Posterior cingulate gyrus (tissue), 11 donors: ENCODE data around the gene PLPPR1.

ENCODE experiments used
- DNase-seq, 10 donors: peaks; one replicate each; pipeline versions ENCODE4 v3.0.0 to v3.0.0-alpha.2; 2020 to 2021; ENCODE audit warnings: mixed read lengths in 3 of 10
- intact Hi-C: fragments of 100-400 bp; cut with DNase I; formaldehyde crosslinking; loops from one replicate; pipeline ENCODE4 v1.15.1; 2023

Gene PLPPR1

DNA sequence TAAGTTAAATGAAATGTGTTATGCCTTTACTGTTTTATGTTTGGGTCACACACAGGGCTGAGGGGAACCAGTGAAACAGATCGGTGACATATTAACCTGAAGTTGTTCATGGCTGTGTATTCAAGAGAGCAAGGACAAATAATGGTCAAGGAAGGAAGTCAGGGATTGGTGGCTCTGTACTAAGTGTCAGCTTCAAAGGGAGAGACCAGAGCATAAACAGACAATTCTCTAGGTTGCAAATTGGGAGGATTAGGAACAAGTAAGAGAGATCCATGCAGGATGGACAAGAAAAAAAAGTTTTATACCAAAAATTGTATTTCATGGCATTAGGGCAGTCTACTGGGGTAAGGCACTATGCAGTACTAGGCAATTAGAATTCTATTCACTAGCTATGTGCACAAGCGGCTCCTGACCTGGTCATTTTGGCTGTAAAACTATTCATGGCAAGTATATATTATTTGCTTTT, 156.3 kb downstream of the PLPPR1 start:
- intact Hi-C loops = no loop called here
- no peak for DNase-seq

DNA sequence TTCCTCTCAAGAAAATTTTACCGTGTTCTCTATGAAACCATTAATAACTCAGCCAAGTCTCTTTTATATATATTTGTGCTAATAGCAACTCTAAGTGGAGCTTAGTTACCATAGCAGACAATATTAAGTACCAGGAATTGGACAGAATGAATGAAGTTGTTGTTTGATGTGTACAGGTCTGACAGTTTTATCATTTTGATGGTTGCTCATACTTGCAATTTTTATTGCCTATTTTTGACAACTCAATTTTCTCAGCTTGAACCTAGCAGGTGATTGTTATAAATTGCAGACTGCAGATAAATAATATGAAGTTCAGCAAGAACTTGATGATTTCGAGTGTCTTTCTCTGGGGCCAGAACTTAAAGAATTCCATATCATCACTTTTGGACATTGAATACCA, 163.2 kb downstream of the PLPPR1 start:
- intact Hi-C loops = no loop called here

GRCh38 chr9:101197026-101197425, 168.5 kb downstream of the PLPPR1 start:
- DNase-seq = no peak
- intact Hi-C loops = no loop called here

More for the DNA sequence above, 163.2 kb downstream of the PLPPR1 start:
- no peak for DNase-seq

DNA sequence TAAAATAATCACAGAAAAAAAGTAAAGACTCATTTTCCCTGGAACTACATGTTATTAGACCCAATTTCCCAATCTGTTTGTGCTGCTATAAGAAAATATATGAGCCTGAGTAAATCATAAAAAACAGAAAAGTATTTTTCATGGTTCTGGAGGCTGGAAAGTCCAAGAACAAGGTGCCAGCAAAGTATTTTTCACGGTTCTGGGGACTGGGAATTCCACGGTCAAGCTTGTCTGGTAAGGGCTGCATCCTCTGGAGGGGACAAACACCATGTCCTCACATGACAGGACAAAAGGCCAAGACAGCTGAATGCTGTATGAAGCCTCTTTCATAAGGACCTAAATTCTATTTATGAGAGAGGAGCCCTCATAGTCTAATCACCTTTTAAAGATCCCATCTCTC, 172.3 kb downstream of the PLPPR1 start:
- no peak for DNase-seq
- intact Hi-C loops = no loop called here

DNA sequence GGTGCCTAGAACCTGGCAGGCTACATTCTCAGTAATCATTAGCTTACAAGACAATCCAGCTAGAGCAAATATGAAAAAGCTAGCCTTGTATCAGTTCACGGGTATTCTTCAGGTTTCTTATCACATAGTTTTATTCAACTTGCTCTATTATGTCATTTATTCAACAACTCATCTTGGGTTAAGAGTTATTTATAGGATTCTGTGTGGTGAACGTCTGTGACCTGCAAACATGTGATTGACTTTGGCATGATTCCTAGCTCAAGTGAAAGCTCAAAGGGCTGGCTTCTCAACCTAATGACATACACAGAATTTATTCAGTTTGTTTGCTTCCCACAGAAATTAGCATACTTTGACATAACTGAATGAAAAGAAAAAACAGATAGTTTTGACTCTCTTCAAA, 173.1 kb downstream of the PLPPR1 start:
- intact Hi-C loops = no loop called here
- no peak for DNase-seq

DNA sequence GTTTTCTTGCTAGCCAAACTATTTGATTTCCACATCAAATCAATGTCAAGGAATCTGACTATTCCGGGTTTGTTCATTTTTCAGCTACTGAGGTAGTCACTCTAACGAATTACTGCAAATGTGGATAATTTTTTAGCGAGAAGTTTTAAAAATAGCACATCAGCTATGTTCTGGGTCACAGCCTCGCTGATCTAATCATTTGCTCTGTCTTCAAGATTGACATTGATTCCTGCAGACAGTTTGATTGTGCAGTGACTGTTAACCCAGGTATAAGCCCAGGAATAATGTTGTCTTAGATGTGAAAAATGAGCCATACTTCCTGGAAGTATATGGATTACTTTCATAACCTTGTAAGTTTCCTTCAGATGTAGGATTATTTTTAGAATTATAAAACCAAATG, 181.1 kb downstream of the PLPPR1 start:
- no peak for DNase-seq

DNA sequence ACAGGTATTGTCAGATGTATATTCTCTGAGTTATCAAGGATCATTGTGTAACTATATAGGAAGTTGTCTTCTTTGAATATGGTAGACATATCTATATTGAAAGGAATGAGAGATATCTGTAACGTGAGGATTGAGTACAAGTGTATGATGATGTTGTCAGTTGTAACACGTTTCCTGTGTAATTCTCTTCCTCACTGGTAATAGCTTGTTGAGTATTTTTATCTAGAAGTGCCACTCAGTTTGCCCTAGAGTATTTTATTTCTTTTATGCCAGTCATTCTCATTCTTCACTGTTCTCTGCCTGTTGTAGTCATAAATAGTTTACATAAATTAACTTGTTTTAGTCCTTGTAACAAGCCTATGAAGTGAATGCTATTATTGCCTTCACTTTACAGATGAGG, 184.1 kb downstream of the PLPPR1 start:
- no peak for DNase-seq
- intact Hi-C loops = no loop called here

More for the DNA sequence above, 181.1 kb downstream of the PLPPR1 start:
- intact Hi-C loops = no loop called here

GRCh38 chr9:101219030-101219429, 190.5 kb downstream of the PLPPR1 start:
- no peak for DNase-seq

GRCh38 chr9:101220341-101220740, 191.8 kb downstream of the PLPPR1 start:
- no peak for DNase-seq
- intact Hi-C loops = no loop called here

More at GRCh38 chr9:101219030-101219429, 190.5 kb downstream of the PLPPR1 start:
- intact Hi-C loops = loop anchor here (5.0 kb wide), 1 partner anchor 52 kb away; no protein-coding TSS in a partner anchor

DNA sequence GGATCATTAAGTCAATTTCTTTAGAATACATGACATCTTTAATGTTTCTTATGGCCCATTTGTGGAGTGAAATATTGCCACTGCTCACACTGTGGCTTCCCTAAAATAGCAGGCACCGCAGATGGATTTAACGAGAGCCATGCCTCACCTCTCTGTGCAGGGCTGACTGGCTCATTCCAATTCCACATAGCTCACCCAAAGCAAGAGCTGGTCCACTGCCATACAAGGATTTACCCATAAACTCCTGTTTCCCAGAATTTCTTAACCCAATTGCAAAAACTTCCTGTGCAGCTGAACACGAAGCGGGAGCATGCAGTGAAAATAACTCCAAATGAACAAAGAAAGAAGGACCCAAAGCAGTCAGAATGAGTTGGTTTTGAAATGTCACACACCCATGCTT, 196.7 kb downstream of the PLPPR1 start:
- no peak for DNase-seq
- intact Hi-C loops = no loop called here

- intact Hi-C loops = no loop called here
- peak in 1 of 10 donors; percentile 21 for DNase-seq
Measured at GRCh38 chr9:101226161-101226560, 197.6 kb downstream of the PLPPR1 start.

DNA sequence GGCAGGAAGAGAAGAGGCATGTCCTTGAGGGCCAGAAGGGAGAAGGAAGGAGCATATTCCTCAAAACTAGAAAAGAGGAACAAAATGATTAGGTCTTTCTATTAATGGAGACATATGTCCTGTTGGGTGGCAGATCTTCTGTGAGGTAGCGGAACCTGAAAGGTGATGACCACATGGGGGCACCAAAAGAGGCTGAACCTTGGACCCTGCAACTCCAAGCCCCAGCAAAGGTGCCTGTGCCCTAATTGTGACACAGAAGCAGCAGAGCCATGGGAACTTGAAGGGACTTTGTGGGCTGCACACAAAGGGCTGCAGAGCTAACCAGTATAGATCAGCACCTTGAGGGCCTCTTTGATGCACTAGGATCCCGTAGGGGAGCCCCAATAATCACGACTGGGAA, 198.3 kb downstream of the PLPPR1 start:
- intact Hi-C loops = no loop called here
- peak in 1 of 10 donors; percentile 55 for DNase-seq

GRCh38 chr9:101229606-101230005, 201.1 kb downstream of the PLPPR1 start:
- intact Hi-C loops = loop anchor here (10.0 kb wide), 1 partner anchor 195 kb away; no protein-coding TSS in a partner anchor

DNA sequence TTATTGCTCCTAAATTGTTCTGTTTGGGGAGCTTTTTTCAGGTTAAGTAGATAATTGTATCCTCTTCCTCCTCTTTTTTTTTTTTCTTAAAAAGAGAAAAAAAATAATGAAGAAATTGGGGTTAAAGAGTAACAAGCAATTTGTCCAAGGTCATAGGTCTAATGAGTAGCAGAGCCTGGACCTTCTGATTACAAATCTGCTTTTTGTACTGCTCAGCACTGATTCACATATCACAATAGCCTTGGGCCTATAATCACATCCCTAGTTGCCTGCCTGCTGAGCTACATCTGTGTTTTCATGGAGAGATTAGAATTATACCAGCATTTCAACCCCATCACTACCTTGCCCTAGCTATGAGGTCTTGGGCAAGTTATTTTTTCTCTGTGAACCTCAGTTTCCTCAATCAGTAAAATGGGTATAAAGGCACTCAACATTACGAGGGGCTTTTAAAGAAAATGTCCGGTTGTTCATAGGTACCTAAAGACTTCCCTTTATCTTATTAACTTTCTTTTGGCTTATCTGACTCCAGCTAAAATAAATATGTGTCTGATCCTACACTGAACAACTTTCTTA, 204.0 kb downstream of the PLPPR1 start:
- intact Hi-C loops = loop anchor here (10.0 kb wide), 1 partner anchor 198 kb away; no protein-coding TSS in a partner anchor
- no peak for DNase-seq

More at GRCh38 chr9:101229606-101230005, 201.1 kb downstream of the PLPPR1 start:
- no peak for DNase-seq

- intact Hi-C loops = loop anchor here (1.0 to 10.0 kb wide), 4 partner anchors 77 to 520 kb away; no protein-coding TSS in a partner anchor
- DNase-seq = no peak
Measured at GRCh38 chr9:101235105-101235866, 206.8 kb downstream of the PLPPR1 start.

- no peak for DNase-seq
- intact Hi-C loops = no loop called here
Measured at GRCh38 chr9:101242651-101243050, 214.1 kb downstream of the PLPPR1 start.

- intact Hi-C loops = no loop called here
- DNase-seq = no peak
Measured at GRCh38 chr9:101246691-101247090, 218.2 kb downstream of the PLPPR1 start.

DNA sequence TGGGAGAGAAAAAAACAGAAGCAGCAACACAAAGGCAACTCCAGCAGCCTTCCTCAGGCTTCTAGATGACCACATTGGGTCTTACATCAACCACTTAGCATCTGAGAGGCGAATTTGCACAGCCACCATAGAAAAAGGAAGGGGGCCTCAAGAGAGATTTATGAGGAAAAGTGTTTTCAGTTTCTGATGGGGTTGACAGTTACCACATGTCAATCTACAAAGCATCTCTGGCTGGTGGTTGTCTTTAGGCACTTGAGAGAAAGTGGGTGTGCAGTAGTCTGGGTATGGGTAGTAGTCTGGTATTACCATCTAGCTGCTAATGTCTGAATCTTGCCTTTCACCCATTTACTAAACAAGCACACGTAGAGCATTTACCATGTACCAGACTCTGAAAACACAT, 218.8 kb downstream of the PLPPR1 start:
- intact Hi-C loops = no loop called here
- no peak for DNase-seq

DNA sequence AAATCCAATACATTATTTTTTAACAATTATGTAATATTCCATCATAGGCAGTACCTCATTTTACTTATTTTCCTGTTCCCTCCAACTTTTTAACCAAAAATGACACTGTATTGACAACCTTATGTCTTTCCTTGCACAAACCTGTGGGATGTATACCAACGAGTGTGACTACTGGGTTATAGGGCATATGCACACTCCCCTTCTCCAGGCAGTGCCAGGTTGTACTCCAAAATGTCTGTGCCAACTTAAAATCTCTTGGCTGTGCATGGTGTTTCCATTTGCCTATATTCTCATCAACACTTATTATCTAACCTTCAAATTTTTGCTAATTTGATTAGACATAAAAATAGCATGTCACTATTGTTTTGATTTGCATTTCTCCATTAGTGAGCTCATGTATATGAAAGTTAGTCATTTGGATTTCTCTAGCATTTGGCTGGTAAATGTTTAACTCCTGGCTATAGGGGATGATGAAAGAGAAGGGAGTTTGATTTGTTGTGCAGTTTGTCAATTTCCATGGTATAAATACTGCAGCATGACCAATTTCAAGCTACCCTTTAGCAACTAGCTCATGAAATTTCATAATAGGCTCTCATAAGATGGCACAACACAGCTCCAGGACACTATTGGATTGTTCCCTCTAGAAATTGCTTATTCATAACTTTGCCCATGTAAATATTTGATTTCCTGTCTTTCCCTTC, 226.4 kb downstream of the PLPPR1 start:
- DNase-seq = no peak
- intact Hi-C loops = no loop called here

- intact Hi-C loops = no loop called here
- no peak for DNase-seq
Measured at GRCh38 chr9:101264727-101265126, 236.2 kb downstream of the PLPPR1 start.

- DNase-seq = no peak
- intact Hi-C loops = no loop called here
Measured at GRCh38 chr9:101265261-101265660, 236.7 kb downstream of the PLPPR1 start.
